Osteoblast (primary cell): ENCODE results near the gene PHACTR4. TPM values are rescaled to one million over a fixed set of nuclear protein-coding genes. Genes with fewer than 3 reads are reported as not detected.

ENCODE experiments used
- DNase-seq: peaks from one replicate; pipeline ENCODE4 v3.0.0; 2011; ENCODE audit warnings: low spot score, mixed read lengths; ENCODE audit not compliant: insufficient read length; ENCODE audit errors: missing footprints
- H2AFZ ChIP-seq: 2 replicates; pipeline ENCODE4 v1.6.0; 2011; ENCODE audit warnings: mild to moderate bottlenecking, low read length
- H3K27ac ChIP-seq: 2 replicates; pipeline ENCODE4 v1.5.1; 2011; ENCODE audit warnings: mild to moderate bottlenecking, low read depth, low read length, moderate library complexity
- H3K27me3 ChIP-seq: 2 replicates; pipeline ENCODE4 v1.6.0; 2012; ENCODE audit warnings: mild to moderate bottlenecking, control low read depth, inconsistent platforms, low read length, moderate library complexity; ENCODE audit not compliant: insufficient read depth
- H3K36me3 ChIP-seq: 2 replicates; pipeline ENCODE4 v1.5.1; 2011; ENCODE audit warnings: mild to moderate bottlenecking, low read length, control low read depth, moderate library complexity; ENCODE audit not compliant: insufficient read depth
- H3K4me1 ChIP-seq: 2 replicates; pipeline ENCODE4 v1.5.1; 2011; ENCODE audit warnings: mild to moderate bottlenecking, low read length, control low read depth, moderate library complexity; ENCODE audit not compliant: insufficient read depth
- H3K4me2 ChIP-seq: 2 replicates; pipeline ENCODE4 v1.6.0; 2011; ENCODE audit warnings: mild to moderate bottlenecking, low read length; ENCODE audit not compliant: insufficient read depth
- H3K4me3 ChIP-seq: fragments of 200-600 bp; sonication (generic); 3 replicates; pipeline ENCODE4 v1.5.1; 2012; ENCODE audit warnings: mild to moderate bottlenecking, low read length, inconsistent platforms; ENCODE audit not compliant: insufficient read depth
- H3K79me2 ChIP-seq: 2 replicates; pipeline ENCODE4 v1.6.0; 2012; ENCODE audit warnings: mild to moderate bottlenecking, low read length, control low read depth, inconsistent platforms; ENCODE audit not compliant: insufficient read depth
- H3K9me3 ChIP-seq: 2 replicates; pipeline ENCODE4 v1.5.1; 2011; ENCODE audit warnings: low read depth, low read length, control low read depth
- H4K20me1 ChIP-seq: 2 replicates; pipeline ENCODE4 v1.6.0; 2012; ENCODE audit warnings: mild to moderate bottlenecking, low read length, control low read depth; ENCODE audit not compliant: insufficient read depth
- CTCF ChIP-seq: IDR thresholded peaks from 2 replicates; pipeline ENCODE4 v1.5.1; 2011; ENCODE audit warnings: mild to moderate bottlenecking, low read depth, low read length, moderate library complexity; ENCODE audit errors: extremely low read depth
- total RNA-seq: library from RNA; depleted of rRNA; stranded (reverse); fragments of >200 nt; gene quantifications from 2 replicates; pipeline ENCODE4 v1.2.3, GENCODE V29; 2012

PHACTR4 gene
- total RNA-seq, 1 donor, result 12.7 TPM

GRCh38 chr1:28508435-28508754, 138.9 kb downstream of the PHACTR4 start:
- Histone ChIP-seq H2AFZ (no peak overlapping the region), H3K27ac (peak overlapping the region; percentile 90), H3K27me3 (no peaks in the 10 kb centered on the region), H3K9me3 (no peaks in the 10 kb centered on the region), H3K4me1 (peaks cover 31% of the 10 kb centered on the region), H3K36me3 (peaks cover 60% of the 10 kb centered on the region), H4K20me1 (peaks cover 47% of the 10 kb centered on the region), H3K4me2 (peak overlapping the region; percentile 91), H3K79me2 (peaks cover 36% of the 10 kb centered on the region), H3K4me3 (peak overlapping the region; percentile 78)
- no peak for TF ChIP-seq CTCF
- DNase-seq, result no peak

GRCh38 chr1:28509705-28510272, 140.2 kb downstream of the PHACTR4 start:
- Histone ChIP-seq H4K20me1 (peaks cover 50% of the 10 kb centered on the region), H3K27ac (peak overlapping the region; percentile 90), H3K36me3 (peaks cover 64% of the 10 kb centered on the region), H3K27me3 (no peaks in the 10 kb centered on the region), H3K4me1 (peaks cover 31% of the 10 kb centered on the region), H3K79me2 (peaks cover 36% of the 10 kb centered on the region), H3K4me2 (peak overlapping the region; percentile 91), H3K9me3 (no peaks in the 10 kb centered on the region), H2AFZ (no peak overlapping the region), H3K4me3 (peak overlapping the region; percentile 78)
- no peak for DNase-seq
- no peak for TF ChIP-seq CTCF

GRCh38 chr1:28510273-28510969, 140.9 kb downstream of the PHACTR4 start:
- peak; percentile 43 for DNase-seq
- peak overlapping the region; percentile 90 for H3K27ac ChIP-seq
- no peak for TF ChIP-seq CTCF
- H3K27me3 ChIP-seq, result no peaks in the 10 kb centered on the region
- H3K36me3 ChIP-seq, result peaks cover 64% of the 10 kb centered on the region
- H3K4me3 ChIP-seq, result peak overlapping the region; percentile 78
- no peak overlapping the region for H2AFZ ChIP-seq
- H3K4me1 ChIP-seq, result peaks cover 31% of the 10 kb centered on the region
- H3K9me3 ChIP-seq, result no peaks in the 10 kb centered on the region
- peaks cover 50% of the 10 kb centered on the region for H4K20me1 ChIP-seq
- peaks cover 34% of the 10 kb centered on the region for H3K79me2 ChIP-seq
- peak overlapping the region; percentile 91 for H3K4me2 ChIP-seq

- H2AFZ ChIP-seq, result no peak overlapping the region
- H3K9me3 ChIP-seq, result no peaks in the 10 kb centered on the region
- peaks cover 30% of the 10 kb centered on the region for H3K79me2 ChIP-seq
- H3K4me2 ChIP-seq, result peak overlapping the region; percentile 91
- H3K27me3 ChIP-seq, result no peaks in the 10 kb centered on the region
- peak overlapping the region; percentile 90 for H3K27ac ChIP-seq
- peaks cover 50% of the 10 kb centered on the region for H4K20me1 ChIP-seq
- peak; percentile 32 for DNase-seq
- H3K4me1 ChIP-seq, result peaks cover 31% of the 10 kb centered on the region
- no peak for TF ChIP-seq CTCF
- peak overlapping the region; percentile 78 for H3K4me3 ChIP-seq
- peaks cover 64% of the 10 kb centered on the region for H3K36me3 ChIP-seq
Observed at GRCh38 chr1:28510970-28511440, 141.5 kb downstream of the PHACTR4 start.
